Measurements from ENCODE around the gene PDGFA.

Gene PDGFA

DNA sequence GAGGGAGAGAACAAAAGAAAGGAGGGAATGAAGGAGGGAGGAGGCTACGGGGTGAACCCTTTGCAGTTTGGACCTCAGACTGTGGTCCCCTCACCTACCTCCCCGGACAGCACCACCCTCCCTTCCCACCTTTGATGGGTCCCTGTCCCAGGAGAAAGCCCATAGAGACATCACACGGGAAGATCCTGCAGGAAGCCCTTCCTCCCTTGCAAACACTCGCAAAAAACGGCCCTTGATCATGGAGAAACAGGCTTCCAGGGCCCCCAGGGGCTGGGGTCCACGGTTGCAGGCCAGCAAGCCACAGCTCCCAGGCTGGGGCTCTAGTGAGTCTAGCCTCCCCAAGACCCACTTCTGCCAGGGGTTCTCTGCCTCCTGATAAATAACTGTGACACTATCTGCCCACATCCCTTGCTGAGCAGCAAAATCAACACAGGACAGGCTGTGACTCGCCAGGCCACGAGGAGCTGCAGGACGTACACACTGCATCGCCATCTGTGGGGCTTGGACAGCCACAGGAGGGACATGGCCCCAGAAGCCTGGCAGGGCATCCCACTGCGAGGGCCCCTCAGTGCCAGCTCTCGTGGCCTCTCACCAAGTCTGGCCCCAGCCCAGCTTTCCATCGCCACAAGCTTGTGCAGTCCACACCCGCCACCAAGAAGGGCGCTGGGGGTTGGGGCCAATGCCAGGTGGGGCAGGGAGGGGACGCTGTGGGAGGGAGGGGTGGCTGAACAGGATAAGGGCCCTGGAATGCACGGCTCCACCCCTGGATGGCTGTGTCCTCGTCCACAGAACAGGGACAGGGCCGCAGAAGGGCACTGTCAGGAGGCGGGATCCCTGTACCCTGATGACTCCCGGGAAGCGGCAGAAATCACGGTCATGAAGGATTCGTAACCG lies 34.2 kb downstream of the PDGFA start:
- DNase-seq, result no peak

- DNase-seq, result no peak
Measured at GRCh38 chr7:484356-485101, 35.1 kb downstream of the PDGFA start.

GRCh38 chr7:483656-484355 lies 35.8 kb downstream of the PDGFA start:
- DNase-seq, result no peak

DNA sequence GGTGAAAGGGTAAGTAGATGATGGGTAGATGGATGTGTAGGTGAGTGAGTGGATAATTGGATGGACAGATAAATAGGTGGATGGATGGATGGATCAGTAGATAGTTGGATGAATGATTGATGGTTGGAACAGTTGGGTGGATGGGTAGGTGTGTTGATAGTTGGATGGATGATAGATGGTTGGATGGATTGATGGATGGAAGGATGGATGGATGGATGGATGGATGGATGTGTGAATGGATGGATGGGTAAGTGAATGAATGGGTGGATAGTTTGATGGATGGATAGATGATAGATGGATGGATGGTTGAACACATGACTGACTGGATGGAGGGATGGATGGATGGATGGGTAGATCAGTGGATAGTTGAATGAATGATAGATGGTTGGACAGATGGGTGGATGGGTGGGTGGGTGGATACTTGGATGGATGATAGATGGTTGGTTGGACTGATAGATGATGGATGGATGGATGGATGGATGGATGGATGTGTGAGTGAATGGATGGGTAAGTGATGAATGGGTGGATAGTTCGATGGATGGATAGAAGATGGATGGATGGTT lies 37.0 kb downstream of the PDGFA start:
- no peak for DNase-seq

GRCh38 chr7:481219-481930 lies 38.3 kb downstream of the PDGFA start:
- no peak for DNase-seq

GRCh38 chr7:480531-481218 lies 39.0 kb downstream of the PDGFA start:
- DNase-seq, result no peak

DNA sequence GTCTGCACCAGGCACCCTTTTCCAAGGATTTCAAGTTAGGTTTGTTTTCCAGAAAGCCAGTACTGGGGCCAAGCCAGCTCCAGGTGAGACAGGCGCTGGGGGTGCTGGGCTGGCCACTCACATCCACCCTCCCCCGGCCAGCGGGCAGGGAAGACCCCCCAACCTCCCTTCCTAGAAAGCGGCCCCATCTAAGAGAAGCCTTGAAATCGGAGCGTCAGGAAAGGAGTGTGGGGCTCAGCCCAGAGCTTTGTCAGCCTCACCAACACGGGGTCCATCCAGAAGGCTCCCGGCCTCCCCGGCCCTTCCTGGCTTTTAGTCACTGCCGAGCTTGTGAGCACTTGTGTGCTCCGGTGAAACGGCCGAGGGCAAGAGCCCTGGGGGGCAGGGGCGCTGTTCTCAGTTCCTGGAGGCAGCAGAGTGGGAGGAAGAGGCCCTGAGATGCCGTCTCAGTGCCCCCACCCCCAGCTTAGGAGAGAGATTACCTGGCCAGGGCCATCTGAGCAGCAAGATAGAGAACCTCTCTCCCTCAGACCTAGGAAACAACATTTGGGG lies 39.6 kb downstream of the PDGFA start:
- no peak for DNase-seq

GRCh38 chr7:479115-479947 lies 40.3 kb downstream of the PDGFA start:
- DNase-seq, result no peak

GRCh38 chr7:477626-478220 lies 41.9 kb downstream of the PDGFA start:
- DNase-seq, result no peak

DNA sequence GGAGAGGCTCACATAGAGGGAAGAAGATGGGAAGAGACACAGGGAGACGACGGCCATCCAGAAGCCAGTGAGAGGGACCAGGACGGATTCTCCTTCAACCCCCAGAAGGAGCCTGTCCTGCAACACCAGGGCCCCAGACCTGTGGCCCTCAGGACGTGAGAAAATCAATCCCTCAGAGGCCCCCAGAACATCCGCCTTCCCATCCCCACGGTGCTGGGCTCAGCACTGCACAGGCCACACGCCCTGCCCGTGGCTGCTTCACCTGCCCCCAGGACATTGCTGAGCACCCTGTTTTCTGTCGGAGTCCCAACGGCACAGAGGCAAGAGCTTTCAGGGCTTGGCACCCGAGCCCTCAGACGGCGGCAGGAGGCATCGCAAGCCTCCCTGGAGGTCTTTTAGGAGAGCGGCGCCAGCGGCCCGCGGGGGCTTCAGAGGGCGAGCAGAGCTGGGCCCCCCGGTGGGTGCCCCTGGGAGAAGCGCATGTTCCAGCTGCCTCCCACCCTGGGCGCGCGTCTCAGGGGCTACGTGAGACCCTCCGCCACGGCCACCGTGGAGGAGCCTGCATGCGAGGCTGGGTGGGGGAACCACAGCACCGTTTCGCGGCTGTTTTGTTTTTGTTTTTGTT lies 42.8 kb downstream of the PDGFA start:
- DNase-seq, result no peak

DNA sequence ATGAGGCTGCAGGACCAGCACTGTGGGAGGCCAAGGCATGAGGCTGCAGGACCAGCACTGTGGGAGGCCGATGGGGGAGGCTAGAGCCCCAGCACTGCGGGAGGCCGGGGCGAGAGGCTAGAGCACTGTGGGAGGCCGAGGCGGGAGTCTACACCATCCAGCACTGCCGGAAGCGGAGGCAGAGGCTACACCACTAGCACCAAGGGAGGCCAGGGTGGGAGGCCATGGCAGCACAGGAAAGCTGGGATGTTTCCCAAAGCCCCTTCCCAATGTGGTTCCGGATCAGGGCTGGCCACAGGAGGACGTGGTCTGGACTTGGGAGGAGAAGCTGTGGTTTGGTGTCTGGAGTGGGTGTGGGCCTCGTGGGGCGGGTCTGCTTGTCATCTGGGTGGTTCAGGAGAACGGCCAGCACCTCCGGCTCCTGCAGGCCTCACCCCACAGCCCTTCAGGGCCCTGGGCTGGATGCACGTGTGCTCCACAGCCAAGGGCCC lies 43.6 kb downstream of the PDGFA start:
- no peak for DNase-seq

DNA sequence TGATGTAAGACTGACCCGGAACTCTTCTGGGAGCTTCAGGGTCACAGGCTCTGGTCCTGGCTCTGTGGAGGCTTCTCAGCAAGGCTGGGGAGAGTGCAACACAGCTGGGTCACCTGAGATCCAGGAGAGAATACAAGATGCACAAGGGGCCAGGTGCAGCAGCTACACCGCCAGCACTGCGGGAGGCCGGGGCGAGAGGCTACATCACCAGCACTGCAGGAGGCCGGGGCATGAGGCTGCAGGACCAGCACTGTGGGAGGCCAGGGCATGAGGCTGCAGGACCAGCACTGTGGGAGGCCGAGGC lies 44.3 kb downstream of the PDGFA start:
- no peak for DNase-seq

DNA sequence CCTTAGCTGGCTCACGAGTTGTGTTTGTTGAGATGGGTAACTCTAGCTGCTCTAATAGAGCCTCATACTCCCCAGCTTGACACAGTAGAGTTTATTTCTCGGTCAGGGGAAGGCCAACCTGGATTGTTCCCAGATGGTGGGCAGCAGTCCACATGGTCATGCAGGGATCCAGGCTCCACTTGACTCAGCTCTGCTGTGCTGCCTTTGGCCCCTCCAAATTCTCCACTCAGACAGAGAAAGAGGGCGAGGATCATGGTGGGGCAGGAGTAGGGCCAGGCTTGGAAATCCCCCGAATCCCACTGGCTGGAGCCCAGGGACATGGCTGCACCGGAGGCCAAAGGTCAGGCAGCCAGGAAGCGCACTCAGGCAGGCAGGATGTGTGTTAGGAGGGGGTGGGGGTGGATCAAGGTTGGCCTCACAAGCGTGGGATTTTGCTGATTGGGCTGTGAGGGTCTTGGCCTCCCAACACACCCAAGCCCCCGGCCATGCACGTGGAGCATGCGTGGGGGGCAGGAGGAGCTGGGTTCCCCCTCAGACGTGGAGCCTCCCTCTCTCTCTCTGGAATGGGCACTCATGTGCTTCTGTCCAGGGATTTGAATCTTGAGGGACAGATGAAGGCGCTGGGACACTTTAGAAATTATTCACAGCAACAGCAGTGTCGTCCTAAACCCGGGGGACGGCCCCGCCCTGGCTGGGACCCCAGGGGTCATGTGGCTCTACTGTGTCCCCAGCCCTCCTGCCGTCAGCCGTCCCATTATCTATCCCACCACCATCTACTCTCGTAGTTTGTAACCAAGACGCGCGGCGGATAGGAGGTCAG lies 44.8 kb downstream of the PDGFA start:
- no peak for DNase-seq

DNA sequence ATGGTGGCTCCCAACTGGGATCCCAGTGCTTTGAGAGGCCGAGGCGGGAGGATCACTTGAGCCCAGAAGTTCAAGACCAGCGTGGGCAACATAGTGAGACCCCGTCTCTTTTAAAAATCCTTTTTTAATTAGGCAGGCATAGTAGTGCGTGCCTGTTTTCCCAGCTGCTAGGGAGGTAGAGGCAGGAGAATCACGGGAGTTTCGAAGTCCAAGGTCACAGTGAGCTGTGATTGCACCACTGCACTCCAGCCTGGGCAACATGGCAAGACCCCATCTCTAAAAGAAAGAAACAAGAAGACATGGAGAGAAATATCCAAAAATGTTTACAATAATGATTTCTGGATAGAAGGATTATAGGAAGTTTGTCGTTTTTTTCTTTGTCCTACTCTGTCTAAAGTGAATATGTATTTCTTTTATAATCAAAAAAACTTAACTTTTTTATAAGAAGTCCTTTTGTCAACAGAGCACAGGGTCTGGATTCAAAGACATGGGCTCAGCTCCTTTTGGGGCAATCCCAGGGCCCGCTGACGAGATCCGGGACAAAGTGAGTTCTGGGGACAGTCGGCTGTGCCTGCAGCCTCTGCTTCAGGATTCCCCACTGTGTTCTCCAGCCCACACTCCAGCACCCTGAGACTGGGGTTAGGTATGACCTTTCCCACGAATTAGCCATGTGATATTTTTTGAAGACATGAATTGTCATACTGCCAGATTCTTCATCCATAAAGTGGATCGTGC lies 45.6 kb downstream of the PDGFA start:
- DNase-seq, result no peak

DNA sequence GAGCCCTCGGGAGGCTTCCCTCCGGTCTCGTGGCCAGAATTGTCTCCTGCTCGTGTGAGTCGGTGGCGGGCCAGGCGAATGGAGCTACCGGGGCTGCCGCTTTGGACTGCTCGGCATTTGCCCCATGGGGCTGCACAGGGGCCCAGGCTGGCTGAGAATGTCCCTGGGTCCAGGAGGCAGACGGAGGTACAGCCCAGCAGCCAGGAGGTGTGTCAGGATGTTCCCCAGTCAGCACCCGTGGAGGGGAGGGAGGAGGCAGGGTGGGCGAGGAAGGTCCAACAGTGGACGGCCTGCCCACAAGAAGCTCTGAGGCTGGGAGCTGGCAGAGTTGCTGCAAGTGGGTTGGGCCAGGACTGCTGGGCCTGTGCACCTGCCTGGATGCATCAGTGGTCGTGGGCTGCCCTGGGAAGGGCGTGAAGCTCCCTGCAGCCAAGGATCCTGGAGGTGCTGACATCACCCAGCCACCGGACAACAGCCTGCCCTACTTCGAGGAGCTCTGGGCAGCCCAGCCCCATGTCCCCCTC lies 46.4 kb downstream of the PDGFA start:
- DNase-seq, result no peak

GRCh38 chr7:472640-472957 lies 47.0 kb downstream of the PDGFA start:
- no peak for DNase-seq

DNA sequence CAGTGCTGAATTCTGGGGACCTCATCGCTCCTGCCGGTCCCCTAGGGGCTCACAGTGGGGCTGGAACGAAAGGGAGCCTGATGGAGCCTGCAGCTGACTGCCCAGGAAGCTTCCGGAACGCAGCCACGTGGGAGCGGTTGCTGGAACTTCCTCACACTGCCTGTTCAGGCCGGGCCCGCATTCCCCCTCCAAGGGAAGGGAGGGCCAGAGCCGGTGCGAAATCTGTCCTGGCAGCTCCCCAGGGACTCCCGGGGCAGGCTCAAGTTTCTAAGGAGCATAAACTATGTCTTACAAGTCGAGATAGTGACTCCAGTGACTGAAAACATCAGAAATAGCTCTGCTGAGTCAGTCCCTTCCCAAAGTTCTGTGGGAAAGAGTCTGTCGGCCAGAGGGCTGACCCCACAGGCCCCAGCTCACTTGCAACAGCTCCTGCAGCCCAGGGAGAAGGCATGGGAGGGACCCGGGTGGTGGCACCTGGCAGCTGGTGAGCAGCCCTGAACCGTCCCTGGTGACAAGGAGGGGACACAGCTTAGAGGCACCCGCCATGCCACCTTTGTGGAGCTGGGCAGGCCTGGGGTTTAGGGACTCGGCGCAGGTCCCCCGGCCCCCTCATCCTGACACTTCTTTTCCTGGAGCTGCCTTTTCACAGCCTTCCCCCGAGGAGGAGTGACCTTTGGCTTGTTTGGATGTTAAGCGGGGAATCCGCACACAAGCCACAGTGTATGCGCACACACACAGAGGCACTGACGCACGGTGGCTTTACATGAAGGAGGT lies 47.6 kb downstream of the PDGFA start:
- no peak for DNase-seq
